Fibroblast of lung (primary cell): ENCODE results near the gene CCDC33.

Experiments used
- EZH2 ChIP-seq: IDR thresholded peaks from 2 replicates; pipeline ENCODE4 v1.5.1; 2012; ENCODE audit warnings: low read length, control low read depth, mild to moderate bottlenecking; ENCODE audit errors: missing control alignments
- TF ChIP-seq, protein P1 (sequence below), 2 donors: IDR thresholded peaks in 1 of 2; conservative IDR thresholded peaks in 1 of 2; 1 replicate in 1 of 2; 2 replicates in 1 of 2; pipeline ENCODE4 v1.5.1; 2011 to 2012; ENCODE audit warnings: low read length in 2 of 2, control low read depth in 1 of 2, inconsistent platforms in 1 of 2, low read depth in 1 of 2, mild to moderate bottlenecking in 1 of 2

DNA sequence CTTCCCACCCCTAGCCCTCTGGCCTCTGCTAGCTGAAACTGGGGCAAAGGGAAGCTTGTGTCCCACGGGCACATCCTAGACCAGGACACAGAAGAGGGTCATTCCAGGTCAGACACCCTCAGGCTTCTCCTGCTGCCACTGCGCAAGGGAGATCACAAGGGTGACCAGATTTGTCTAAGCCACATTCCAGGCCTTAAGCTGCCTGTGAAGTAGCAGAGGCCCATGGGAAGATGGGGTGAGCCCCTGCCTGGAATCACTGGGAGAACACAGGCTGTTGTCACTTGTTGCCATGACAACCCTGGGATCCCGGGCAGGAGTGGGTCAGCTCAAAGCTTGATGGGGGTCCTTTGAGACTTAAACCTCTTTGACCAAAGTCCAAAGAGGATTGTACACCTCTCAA, 44.3 kb upstream of the CCDC33 start:
- TF ChIP-seq, protein P1, sequence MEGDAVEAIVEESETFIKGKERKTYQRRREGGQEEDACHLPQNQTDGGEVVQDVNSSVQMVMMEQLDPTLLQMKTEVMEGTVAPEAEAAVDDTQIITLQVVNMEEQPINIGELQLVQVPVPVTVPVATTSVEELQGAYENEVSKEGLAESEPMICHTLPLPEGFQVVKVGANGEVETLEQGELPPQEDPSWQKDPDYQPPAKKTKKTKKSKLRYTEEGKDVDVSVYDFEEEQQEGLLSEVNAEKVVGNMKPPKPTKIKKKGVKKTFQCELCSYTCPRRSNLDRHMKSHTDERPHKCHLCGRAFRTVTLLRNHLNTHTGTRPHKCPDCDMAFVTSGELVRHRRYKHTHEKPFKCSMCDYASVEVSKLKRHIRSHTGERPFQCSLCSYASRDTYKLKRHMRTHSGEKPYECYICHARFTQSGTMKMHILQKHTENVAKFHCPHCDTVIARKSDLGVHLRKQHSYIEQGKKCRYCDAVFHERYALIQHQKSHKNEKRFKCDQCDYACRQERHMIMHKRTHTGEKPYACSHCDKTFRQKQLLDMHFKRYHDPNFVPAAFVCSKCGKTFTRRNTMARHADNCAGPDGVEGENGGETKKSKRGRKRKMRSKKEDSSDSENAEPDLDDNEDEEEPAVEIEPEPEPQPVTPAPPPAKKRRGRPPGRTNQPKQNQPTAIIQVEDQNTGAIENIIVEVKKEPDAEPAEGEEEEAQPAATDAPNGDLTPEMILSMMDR (conservative IDR thresholded peaks at IDR 0.05 in 1 of 2, IDR thresholded peaks at IDR 0.05 in 1 of 2; ENCODE audit: low read depth in 1 of 2, low read length in 2 of 2): no peak
- TF ChIP-seq EZH2: no peak
